GM18526 (cell line): ENCODE results near the gene ODC1.

Experiments
- POLR2A ChIP-seq: IDR thresholded peaks from 3 replicates; pipeline ENCODE4 v1.6.1; 2011; ENCODE audit not compliant: insufficient read length; ENCODE audit errors: extremely low read depth

The ODC1 gene

GRCh38 chr2:10406491-10407188 lies 41.5 kb downstream of the ODC1 start:
- no peak for TF ChIP-seq POLR2A

DNA sequence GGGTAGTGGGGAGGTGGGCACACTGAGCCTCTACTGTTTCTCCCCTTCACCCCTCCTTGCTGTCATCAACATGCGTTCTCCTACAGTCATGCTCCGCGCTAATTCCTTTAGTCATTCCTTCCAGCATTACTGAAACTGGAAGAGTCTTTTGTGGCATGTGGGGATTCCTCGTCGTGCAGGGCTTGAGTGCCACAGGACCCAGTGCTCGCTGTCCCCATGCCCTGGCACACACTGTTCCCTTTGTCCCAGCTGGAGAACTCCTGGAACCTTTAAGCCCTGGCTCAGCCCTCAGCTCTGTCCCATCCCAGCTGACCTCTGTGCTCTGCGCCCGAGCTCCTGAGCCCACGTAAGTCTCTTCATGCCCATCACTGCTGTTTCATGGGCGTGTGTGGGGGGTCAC lies 42.1 kb downstream of the ODC1 start:
- TF ChIP-seq POLR2A, result no peak

- no peak for TF ChIP-seq POLR2A
Observed at GRCh38 chr2:10405448-10405847, 42.7 kb downstream of the ODC1 start.

DNA sequence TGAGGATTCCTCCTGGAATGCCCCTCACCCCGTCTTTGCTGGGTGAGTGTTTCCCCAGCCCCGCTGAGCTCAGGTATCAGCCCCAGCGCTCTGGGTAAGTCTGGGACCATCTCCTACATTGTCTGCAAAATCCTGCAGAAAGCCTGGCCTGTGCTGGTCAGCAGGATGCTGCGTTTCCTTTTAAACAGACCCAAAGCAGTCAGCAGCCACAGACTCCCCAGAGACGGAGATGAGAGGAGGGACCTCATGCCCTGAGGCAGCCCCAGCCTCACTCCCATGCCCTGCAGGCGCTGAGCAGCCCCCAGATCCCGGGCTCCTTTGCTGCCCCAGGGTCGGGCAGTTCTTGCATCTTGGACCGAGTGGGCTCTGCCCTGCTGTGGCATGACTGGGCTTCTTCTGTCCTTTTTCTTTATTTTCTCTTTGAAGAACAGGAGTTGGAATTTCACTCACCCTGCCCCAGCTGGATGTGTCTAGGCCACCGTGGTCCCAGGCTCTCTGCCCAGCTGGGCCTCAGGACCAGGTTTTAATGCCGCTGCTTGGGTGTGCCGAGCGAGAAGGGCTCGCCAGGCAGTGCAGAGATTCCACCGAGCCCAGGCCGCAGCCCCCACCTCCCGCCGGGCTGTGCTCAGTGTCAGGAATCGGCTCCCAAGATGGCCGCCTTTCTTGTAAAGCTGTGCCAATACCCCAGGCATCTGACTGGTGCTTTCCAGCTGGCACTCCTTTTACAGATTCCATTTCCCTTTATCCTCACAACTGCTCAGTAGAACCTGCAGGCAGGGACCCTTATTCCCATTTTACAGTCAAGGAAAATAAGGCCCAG lies 43.6 kb downstream of the ODC1 start:
- TF ChIP-seq POLR2A, result no peak

DNA sequence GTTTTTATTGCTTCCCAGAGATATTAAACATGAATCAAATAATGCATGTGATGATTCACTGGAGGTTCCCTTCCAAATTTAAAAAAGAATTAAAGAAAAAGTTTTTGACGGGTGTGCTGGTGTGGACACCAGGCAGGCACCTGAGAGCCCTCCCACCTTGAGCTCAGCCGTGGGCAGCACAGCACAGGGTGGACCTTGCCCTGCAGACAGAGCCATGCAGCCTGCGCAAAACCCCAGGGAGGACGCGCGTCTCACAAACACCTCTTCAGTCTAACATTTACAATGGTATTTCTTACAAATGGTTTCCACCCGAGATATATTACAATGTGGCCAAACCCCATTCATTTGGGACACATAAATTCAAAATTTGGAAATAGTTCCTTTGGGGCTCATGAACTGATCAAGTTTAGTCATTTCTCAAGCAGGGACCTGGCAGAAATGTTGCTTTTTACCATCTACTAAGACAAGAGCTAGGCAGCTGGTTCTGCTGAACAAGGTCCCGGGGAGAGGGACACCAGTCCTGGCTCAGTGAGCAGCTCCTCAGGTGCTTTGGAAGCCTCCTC lies 45.4 kb downstream of the ODC1 start:
- TF ChIP-seq POLR2A, result no peak

DNA sequence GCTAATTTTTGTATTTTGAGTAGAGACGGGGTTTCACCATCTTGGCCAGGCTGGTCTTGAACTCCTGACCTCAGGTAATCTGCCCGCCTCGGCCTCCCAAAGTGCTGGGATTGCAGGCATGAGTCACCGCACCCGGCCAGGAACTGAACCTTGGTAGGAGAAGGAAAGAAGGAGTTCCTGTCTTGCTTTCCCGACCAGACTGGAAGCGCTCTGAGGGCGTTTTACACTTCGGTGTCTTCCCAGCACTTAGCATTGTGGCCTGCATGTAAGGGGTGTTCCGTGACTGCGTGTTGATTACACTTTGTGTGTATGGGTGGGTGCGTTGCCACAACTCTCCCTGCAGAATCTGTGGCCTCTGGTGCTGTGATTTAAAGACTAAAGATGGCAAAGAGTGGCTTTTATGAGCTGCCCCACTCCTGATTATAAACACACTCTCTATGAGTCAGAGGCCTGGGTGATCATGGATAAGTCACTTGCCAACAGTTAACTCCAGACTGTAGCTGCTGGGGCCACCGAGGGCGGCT lies 46.0 kb downstream of the ODC1 start:
- TF ChIP-seq POLR2A, result no peak

DNA sequence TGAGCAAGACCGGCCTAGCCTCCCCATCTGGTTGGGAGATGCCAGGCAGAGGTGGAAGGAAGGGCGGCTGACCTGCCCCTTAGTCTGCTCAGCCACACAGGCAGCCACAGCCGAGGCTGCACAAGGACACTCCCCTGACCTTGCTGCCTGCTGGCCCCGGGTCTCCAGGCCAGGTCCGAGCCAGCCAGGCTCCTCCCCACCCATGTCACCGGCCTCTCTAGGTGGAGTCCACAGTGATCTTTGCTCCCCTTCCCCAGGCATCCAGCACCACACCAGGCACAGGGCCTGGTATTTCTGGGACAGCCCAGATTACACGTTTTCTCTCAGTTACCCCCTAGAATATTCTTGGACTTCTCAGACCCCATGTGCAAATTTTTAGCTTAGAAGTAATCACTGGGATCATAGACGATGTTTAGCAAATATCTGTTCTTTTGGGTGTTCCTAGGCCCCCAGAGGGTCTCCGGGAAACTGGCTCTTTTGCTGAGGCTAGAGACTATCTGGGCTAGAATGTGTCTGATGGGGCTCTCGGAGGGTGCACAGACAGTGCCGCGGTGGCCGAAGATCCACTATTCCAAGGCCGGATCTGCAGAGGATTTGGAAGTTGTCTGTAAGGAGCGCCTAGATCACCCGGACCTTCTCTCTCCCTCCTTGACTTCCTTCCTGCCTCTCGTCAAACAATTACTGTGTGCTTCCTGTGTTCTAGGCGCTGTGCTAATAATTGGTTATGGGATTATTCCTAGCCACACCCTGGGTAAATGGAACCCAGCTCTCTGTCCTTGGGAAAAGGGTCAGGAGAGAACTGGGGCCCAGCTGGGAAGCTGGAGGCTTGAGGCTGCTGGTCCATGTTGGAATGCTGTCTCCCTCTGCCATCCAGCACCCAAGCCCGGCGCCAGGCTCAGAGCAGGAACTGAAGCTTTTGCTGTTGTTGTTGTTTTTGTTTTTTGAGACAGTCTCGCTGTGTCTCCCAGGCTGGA lies 46.9 kb downstream of the ODC1 start:
- TF ChIP-seq POLR2A, result no peak

GRCh38 chr2:10400568-10400977 lies 47.6 kb downstream of the ODC1 start:
- no peak for TF ChIP-seq POLR2A

GRCh38 chr2:10400002-10400401 lies 48.1 kb downstream of the ODC1 start:
- no peak for TF ChIP-seq POLR2A

DNA sequence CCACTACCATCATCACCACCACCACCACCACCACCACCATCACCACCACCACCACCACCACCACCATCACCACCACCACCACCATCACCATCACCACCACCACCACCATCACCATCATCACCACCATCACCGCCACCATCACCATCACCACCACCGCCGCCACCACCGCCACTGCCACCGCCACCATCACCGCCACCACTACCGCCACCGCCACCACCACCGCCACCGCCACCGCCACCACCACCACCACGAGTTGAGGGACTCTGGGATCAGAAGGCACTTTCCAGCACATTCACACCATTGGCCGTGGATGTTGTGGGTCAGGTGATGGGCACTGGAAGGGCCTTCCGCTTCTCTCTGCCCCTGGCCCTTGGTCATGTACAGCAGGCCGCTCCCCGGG lies 48.8 kb downstream of the ODC1 start:
- TF ChIP-seq POLR2A, result no peak

- no peak for TF ChIP-seq POLR2A
Observed at GRCh38 chr2:10398496-10398895, 49.6 kb downstream of the ODC1 start.

DNA sequence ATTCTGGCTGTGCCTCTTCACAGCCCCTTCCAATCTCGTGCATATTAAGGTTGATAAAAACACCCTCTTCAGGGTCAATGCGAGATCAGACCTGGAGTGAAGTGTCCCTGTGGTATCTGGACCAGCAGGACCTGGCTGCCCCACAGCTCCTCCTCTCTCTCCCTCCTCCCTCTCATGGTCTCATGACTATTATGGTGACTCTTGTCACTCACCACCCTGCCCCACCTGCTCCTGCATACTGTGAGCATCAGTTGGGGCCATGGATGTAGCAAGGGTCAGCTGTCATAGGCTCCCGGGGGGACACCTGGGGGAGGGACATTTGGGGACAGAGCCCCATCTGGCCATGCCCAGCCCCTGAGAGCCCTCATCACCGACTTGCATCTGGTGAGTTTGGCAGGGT lies 50.2 kb downstream of the ODC1 start:
- TF ChIP-seq POLR2A, result no peak

DNA sequence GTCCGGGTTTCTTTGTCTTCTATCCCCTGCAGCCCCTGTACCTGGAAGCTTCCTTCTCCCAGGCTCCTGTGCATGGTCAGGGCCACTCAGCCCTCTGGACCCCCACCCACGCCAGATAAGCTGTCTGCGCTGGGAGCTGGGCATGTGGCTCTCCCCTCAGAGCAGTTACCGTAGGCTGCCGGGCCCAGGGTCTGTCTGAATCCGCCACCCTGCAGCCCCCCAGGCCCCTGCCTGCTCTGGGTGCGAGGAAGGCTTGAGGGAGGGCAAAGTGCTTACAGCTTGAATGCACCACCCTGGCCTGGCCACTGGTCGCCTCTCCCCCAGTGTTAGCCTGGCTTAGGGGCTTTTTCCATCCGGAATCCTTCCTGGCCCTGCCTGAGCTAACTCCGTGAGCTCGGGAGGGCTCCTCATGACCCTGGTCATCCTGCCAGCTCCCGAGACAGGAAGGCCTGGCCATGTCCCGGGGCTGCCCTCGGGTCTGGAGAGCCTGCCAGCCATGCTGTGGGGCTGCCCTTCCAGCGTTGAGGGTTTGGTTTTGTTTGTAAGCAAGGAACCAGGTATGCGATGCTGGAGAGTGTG lies 50.7 kb downstream of the ODC1 start:
- no peak for TF ChIP-seq POLR2A

GRCh38 chr2:10396464-10396863 lies 51.7 kb downstream of the ODC1 start:
- no peak for TF ChIP-seq POLR2A

DNA sequence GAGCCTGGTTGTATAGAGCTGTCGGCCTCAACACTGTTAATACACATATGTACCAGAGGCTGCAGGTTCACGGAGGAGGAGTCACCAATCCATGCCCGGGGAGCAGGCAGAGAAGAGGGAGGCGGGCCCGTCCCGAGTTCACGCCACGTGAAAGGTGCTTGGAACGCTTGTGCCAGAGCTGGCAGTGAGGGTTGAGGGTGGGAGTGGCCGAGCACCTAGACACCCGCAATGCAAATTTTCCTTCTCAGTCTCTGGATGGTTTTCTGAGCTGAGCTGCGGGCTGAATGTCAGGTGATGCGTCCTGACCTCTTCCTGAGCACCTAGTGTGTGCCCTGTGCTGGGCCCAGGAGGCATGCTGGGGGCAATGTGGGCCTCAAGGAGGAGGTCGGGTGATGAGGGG lies 52.2 kb downstream of the ODC1 start:
- no peak for TF ChIP-seq POLR2A

- no peak for TF ChIP-seq POLR2A
Observed at GRCh38 chr2:10393640-10393982, 54.5 kb downstream of the ODC1 start.
